Measurements from ENCODE around the gene NMRK2.
"Not testable (repeated sequence)": the region's sequence is repeated elsewhere in the genome, so short reads cannot be mapped to it uniquely, and the experiment has no call there.

GRCh38 chr19:3952755-3953276 is 19.9 kb downstream of the NMRK2 start:
- TF ChIP-seq SUZ12 (IDR thresholded peaks at IDR 0.05); BHLHE40 (IDR thresholded peaks at IDR 0.05; ENCODE audit: borderline replicate concordance); FOXK2 (IDR thresholded peaks at IDR 0.05); FOXM1 (IDR thresholded peaks at IDR 0.05; ENCODE audit: borderline replicate concordance): not testable (repeated sequence)

All from HEK293T (cell line).